ENCODE data around the gene CGREF1.
"Not testable (repeated sequence)": the region's sequence is repeated elsewhere in the genome, so short reads cannot be mapped to it uniquely, and the experiment has no call there.

Gene CGREF1

DNA sequence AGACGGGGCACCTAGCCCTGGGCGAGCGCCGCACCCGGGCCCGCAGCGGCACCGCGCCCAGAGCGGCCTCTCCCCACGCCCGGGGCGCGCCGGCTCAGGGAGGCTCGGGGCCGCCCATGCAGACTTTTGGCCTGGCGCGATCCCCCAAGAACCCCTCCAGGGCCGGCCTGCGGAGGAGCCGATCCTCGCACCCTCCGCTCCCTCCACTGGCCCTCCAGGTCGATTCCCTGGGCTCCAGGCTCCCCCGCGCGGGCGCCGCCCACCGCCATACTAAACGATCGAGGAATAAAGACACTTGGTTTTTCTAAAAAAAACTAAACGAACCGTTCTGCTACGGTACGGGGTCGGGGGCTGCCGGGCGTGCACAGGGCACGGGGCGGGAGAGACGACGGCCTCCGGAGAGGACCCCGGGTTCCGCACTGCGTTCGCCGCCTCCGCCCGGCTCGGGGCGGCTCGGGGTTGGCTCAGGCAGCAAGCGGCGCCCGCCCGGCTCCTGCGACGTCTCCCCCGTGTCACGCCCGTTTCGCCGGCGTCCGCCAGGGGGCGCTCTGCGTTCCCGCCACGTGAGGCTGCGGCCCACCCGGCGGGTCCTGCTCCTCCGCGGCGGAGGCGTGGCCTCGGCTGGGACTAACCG, 32.7 kb downstream of the CGREF1 start:
- DNase-seq: peak; percentile 76

DNA sequence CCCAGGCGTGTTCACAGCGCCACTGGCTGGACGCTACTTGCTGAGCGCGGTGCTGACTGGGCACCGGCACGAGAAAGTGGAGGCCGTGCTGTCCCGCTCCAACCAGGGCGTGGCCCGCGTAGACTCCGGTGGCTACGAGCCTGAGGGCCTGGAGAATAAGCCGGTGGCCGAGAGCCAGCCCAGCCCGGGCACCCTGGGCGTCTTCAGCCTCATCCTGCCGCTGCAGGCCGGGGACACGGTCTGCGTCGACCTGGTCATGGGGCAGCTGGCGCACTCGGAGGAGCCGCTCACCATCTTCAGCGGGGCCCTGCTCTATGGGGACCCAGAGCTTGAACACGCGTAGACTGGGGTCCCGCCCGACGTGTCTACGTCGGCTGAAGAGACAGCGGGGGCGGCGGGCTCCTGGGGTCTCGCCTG, 33.2 kb downstream of the CGREF1 start:
- no peak for DNase-seq

DNA sequence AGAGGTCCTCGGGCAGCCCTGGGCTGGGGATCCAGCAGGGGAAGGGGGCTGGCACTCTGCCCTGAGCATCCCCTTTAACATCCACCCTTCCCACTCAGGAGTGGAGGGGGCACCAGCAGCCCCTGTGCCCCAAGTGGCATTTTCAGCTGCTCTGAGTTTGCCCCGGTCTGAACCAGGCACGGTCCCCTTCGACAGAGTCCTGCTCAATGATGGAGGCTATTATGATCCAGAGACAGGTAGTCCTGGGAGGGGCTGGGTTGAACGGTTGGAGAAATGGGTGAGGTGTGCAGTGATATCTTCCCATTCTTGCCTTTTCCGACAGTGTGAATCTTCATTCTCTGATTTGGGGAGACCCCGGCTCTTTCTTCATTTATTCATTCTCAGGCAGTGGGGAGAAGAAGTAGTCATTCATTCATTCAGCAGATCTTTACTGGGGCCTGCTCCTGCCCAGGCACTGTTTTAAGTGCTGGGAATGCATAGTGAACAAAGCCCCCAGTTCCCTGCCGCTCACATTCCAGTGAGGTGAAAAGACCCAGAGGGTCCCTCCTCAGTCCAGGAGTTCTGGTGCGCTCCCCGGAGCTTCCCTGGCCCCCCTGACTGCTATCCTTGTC, 33.8 kb downstream of the CGREF1 start:
- no peak for DNase-seq

DNA sequence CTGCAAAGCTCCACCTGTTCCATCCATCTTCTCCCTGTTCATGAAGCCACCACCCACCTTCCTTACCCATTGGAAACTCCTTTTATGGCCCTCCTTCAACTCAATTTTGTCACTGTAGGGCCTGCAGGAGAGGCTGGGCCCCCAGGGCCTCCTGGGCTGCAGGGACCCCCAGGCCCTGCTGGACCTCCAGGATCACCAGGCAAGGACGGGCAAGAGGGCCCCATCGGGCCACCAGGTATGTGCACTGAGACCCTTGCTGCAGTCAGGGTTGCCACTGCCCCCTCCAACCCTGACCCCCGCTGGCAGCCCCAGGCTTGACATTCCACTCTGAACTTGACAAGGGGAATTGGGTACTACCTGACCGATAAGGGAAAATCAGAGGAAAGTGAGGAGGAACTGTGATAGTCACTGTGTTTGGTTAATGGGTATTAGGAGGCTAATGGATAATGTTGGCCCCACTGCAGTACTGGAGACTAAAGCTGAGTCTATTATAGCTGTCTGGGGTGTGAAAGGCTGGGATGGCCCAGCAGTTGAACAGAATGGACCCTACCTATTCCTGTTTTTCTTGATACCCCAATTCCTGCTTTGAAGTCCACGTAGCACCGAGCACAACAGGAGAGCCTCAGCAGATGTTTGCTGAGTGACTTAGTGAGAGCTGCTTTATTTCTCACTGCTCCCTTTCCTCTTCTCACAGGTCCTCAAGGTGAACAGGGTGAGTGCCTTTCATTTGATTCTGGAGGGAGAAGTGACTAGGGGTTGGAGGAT, 34.4 kb downstream of the CGREF1 start:
- no peak for DNase-seq

DNA sequence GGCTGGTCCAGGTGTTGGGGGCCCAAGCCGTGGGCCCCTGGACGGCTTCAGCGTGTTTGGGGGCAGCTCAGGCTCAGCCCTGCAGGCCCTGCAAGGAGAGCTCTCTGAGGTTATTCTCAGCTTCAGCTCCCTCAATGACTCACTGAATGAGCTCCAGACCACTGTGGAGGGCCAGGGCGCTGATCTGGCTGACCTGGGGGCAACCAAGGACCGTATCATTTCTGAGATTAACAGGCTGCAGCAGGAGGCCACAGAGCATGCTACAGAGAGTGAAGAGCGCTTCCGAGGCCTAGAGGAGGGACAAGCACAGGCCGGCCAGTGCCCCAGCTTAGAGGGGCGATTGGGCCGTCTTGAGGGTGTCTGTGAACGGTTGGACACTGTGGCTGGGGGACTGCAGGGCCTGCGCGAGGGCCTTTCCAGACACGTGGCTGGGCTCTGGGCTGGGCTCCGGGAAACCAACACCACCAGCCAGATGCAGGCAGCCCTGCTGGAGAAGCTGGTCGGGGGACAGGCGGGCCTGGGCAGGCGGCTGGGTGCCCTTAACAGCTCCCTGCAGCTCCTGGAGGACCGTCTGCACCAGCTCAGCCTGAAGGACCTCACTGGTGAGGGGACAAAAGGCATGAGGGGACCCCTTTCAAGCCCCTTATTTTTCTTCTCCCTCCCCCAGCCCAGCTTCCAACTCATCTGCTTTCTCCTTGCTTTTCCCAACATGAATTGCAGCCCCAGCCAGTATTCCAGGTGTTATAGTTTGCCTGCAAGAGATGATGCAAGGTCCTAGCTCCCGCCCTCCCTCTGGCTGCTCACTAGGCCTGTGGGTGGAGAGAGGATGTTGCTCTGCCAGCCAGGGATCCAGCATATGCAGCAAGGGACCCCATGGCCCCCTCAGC, 35.3 kb downstream of the CGREF1 start:
- DNase-seq: no peak

DNA sequence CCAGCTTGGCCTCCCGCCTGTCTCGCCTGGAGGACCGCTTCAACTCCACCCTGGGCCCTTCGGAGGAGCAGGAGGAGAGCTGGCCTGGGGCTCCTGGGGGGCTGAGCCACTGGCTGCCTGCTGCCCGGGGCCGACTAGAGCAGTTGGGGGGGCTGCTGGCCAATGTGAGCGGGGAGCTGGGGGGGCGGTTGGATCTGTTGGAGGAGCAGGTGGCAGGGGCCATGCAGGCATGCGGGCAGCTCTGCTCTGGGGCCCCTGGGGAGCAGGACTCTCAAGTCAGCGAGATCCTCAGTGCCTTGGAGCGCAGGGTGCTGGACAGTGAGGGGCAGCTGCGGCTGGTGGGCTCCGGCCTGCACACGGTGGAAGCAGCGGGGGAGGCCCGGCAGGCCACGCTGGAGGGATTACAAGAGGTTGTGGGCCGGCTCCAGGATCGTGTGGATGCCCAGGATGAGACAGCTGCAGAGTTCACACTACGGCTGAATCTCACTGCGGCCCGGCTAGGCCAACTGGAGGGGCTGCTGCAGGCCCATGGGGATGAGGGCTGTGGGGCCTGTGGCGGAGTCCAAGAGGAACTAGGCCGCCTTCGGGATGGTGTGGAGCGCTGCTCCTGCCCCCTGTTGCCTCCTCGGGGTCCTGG, 36.0 kb downstream of the CGREF1 start:
- DNase-seq: no peak

DNA sequence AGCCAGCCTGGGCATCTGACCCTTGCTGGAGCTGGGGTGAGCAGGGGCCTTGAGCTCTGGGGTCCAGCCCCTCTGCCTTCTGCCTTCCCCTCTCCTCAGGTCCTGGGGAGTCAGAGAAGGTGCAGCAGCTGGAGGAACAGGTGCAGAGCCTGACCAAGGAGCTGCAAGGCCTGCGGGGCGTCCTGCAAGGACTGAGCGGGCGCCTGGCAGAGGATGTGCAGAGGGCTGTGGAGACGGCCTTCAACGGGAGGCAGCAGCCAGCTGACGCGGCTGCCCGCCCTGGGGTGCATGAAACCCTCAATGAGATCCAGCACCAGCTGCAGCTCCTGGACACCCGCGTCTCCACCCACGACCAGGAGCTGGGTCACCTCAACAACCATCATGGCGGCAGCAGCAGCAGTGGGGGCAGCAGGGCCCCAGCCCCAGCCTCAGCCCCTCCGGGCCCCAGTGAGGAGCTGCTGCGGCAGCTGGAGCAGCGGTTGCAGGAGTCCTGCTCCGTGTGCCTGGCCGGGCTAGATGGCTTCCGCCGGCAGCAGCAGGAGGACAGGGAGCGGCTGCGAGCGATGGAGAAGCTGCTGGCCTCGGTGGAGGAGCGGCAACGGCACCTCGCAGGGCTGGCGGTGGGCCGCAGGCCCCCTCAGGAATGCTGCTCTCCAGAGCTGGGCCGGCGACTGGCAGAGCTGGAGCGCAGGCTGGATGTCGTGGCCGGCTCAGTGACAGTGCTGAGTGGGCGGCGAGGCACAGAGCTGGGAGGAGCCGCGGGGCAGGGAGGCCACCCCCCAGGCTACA, 36.8 kb downstream of the CGREF1 start:
- no peak for DNase-seq

DNA sequence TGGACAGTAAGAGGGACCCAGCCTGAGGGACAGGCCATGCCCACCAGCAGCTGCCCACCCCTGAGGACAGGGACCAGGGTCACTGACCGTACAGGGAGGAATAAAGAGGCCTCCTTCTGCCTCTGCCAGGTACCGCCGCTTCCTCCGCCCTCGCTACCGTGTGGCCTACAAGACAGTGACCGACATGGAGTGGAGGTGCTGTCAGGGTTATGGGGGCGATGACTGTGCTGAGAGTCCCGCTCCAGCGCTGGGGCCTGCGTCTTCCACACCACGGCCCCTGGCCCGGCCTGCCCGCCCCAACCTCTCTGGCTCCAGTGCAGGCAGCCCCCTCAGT, 38.4 kb downstream of the CGREF1 start:
- no peak for DNase-seq

DNA sequence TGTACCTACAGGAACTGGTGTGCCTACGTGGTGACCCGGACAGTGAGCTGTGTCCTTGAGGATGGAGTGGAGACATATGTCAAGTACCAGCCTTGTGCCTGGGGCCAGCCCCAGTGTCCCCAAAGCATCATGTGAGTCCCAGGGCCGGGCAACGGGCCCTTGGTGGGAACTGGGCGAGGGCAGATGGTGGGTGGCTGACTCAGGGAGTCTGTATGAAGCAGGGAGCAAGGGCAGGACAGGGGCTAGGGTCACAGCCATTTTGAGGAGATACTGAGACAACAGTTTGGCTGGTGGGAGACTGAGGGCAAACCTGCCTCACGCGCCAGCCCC, 38.8 kb downstream of the CGREF1 start:
- DNase-seq: no peak

DNA sequence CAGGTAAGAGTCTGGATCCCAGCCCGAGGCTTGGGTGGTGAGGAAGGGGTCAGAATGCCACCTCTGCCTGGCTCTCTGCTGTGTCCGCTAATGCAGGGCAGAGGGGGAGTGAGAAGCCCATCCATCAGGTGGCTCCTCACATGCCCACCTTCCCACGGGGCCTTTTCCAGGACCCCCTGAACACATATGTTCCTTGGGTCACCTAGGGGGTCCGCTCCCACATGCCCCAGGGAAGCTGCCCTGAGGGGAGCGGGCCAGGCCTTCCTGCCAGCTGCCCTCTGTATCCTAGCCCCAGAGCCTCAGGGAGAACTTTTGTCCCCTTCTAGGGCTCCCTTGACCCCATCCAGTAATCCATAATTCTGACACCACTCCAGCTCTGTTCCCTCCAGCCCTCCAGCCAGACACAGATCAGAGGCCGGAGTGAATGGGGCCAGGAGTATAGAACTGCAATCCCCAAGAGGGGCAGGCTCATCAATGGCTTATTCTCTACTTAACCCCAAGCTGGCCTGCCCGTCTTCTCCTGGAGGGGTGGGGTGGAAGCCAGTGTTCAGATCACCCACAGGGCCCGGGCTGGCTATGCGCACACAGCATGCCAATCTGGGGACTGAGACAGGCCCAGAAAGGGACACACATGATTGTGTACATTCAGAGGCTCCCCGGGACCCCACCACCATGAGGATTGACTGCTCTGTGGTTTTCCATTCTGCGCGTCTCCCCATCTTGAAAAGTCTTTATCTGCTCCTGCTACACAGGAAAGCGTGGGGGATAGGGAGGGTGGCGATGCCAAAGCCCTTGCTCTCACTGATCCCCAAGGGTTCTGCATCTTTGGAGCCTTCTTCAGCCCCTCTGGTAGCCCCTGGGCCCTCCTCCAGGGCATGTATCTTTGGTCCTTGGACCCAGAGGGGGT, 39.4 kb downstream of the CGREF1 start:
- no peak for DNase-seq

DNA sequence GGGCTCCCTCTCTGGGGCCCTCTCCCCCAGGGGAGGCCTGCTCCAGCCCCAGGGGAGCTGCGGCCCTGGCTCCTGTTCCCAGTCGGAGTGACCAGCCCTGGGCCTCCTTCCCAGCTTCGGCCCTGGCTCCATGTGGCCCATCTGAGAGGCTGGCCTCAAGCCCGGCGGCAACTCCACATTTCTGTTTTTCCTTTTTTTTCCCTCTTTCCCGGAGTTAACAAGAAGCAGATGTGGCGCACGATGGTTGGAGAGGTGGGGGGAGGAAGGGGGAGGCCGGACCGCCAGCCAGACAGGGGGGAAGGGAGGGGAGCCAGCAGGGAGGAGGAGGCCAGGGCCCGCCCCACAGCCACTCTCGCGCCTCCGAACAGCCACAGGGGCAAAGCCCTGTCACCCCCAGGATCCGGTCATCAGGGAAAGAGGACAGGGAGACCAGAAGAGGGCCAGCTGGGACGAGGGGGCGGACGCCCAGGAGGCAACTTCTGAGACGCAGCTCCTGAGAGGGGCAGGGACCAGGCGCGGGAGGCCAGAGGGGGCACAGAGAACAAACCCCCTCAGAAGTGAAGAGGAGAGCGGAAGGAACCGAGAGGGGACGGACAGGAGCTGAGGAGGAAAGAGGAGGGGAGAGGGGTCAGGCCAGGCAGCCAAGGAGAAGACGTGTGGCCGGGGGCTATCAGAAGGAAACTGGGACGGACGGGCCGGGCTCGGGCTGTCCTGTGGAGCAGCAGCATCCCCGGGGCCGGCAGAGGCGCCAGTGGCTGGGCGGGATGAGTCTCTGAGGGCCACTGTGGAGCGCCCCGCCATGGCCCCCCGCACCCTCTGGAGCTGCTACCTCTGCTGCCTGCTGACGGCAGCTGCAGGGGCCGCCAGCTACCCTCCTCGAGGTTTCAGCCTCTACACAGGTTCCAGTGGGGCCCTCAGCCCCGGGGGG, 40.4 kb downstream of the CGREF1 start, which contains the start of gene EMILIN1:
TSS of gene EMILIN1 (plus strand) at position 349 of the 928 bp plus-strand sequence. CDS start at position 800, 451 bp downstream.
- DNase-seq: peak; percentile 68

DNA sequence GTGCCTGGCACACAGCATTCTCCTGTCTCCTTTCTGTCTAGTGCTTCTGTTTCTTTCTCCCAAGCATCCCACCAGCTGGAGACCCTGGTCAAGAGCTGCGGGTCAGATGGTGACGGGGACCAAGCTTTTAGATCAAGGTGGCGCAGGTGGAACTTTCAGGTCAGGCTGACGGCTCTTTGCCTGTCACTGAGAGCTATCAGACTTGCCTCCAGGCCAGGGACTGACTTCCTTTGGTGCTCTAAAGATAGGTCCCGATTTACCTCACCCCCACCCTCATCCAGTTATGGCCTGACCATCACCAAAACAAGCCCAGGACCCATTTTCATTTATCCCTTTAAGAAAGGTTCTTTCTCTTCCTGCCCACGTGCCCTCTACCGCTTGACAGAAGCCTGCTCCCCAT, 41.7 kb downstream of the CGREF1 start:
- DNase-seq: no peak

DNA sequence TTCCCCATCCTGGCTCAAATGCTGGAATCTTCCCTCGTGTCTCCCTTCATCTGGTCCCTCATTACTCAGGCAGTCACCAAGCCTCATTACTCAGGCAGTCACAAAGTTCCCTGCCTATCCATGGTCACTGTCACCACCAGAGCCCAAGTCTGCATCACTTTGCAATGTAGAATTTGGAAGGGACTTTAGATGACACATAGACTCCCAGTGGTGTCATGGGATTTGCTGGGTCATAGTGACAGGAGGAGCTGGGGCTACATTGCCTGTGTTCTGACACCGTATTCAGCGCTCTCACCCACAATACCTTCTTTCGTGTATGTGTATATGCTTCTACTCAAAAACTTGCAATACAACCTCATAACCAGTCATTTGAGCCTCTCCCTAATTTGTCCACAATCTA, 42.6 kb downstream of the CGREF1 start:
- DNase-seq: no peak

DNA sequence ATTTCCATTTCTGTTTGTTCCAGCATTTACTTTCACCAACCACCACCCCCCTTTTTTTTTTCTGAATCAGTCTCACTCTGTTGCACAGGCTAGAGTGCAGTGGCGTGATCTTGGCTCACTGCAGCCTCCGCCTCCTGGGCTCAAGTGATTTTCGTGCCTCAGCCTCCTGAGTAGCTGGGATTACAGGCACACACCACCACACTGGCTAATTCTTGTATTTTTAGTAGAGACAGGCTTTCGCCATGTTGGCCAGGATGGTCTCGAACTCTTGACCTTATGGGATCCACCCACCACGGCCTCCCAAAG, 43.4 kb downstream of the CGREF1 start:
- not testable (repeated sequence) for DNase-seq

DNA sequence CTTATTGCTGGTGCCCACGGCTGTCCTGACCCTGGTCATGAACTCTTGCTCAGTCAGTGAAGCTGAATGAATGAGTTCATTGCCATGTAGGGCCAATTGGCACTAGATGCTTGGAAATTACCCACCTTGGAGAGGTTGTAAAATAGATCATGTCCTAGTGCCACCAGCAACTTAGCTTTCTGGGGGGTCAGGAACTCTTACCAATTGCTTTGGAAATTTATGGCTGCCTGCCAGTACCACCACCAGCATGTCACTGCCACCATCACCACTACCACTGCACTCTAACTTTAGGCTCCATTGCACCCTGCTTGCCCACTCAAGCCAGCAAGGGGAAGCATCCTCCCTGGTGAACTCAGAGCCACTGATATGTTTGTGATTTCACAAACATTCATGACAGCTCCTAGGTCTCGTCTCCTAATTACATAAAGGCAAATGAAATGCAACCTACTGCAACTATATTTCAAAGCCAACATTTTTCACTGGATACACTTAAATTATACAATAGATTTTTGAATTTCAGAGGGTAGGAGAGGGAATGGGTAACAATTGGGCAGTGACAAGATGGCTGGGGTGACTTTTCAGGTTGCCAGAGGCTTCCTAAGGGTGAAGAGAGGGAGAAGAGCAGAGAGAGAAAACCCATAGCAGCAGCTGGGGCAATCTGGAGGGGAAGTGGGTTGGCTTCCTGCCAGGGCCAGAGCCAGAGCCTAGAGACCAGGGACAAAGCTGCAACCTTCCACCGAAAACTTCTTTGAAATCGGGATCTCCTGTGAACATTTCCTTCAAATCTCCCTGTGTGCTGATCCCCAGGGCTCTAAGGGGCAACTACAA, 44.0 kb downstream of the CGREF1 start:
- DNase-seq: peak; percentile 27

DNA sequence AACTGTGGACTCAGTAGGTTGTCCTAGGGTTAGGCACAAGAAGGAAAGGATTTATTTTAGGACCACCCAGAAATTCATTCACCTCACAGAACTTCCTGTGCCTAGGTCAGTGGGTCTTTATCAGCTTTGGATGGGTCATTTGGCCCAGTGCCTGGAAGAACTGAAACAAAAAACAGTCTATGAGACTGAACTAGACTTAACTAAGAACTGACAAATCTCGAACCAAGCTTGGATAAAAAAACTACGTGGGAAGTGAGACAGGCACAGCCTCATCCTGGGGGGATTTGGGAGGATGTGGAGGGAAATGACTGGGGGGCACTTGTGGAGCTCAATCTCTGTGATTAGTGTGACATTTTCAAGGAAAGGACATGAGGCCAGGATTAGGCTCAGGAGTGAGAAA, 45.1 kb downstream of the CGREF1 start:
- no peak for DNase-seq

DNA sequence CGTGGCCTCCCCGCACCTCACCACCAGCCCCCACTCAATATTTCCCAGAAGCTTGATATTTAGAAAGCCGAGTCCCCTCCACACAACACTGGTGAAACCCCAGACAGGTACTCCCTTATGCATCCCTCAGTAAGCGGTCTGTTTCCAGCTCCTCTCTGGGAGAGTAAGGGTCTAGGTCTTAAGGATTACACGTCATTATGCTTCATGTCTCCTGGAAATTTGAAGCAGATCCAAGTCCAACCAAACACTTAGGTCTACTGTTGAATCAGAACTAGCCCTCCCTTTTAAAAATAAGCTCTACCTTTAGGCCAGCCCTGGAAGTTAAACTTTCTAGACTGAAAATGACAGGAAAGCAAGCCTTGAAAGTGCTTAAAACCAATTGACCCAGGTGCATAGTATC, 46.0 kb downstream of the CGREF1 start:
- DNase-seq: no peak

DNA sequence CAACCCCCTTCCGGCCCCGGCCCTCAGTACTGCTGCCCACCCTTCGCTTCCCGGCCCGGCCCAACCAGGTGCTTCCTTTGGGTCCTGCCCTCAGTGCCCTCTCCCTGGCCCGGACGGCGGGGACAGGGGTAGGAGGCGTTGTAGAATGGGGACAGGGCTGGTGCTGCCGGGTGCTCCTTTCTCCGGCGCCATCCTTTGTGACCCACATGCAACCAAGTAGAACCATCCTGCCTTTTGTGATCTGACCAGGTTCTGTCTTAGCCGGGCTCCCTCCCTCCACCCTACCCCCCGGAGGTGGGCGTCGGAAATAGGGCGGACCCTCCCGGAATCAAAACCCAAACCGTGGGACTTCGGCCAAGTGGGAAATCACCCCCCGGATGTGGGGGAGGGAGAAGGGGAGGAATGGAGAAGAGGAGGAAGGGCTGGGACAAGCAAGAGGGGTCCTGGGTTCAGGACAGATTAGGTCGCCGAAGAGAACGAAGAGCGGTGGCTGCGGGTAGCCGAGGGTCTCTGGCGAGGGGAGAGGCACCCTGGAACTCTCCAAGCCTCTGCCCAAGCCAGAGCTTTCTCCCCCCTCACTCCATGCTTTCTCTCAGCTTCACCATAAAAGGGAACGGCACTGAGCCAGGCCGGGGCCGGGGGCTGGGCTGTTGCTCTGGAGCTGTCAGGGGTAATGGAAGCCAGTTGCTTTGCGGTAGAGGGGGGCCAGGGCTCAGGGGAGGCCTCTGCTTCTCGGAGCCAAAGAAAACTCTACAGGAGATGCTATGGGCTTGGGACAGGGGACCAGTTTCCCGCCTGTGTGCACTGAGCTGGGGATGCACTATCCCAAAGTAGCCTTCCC, 46.7 kb downstream of the CGREF1 start:
- no peak for DNase-seq

All from NCI-H446 treated with DMSO at 0.1 percent for 48 hours (cell line).